Measurements from ENCODE around the gene SPACA7. TPM values are rescaled to one million over a fixed set of nuclear protein-coding genes. Genes with fewer than 3 reads are reported as not detected.

SPACA7 gene
- total and polyA plus RNA-seq, 9 donors = not detected

GRCh38 chr13:112349681-112350080 is 26.5 kb upstream of the SPACA7 start:
- no peak overlapping the region for H3K27ac ChIP-seq (ENCODE audit: low read length)
- no peaks in the 10 kb centered on the region for H3K36me3 ChIP-seq (ENCODE audit: control insufficient read depth, insufficient read depth, low read length)
- peaks cover 41% of the 10 kb centered on the region for H3K27me3 ChIP-seq (ENCODE audit: control insufficient read depth, insufficient read depth, low read length)
- no peaks in the 10 kb centered on the region for H3K9me3 ChIP-seq (replicated peaks; ENCODE audit: control insufficient read depth, low read depth, low read length)
- H3K4me3 ChIP-seq (ENCODE audit: low read length) = no peak overlapping the region
- no peaks in the 10 kb centered on the region for H3K4me1 ChIP-seq (ENCODE audit: control insufficient read depth, insufficient read depth, low read length)
- WGBS (ENCODE audit: insufficient coverage) = 78% methylated on average over 12 of the region's 13 CpGs
- no peak for DNase-seq

DNA sequence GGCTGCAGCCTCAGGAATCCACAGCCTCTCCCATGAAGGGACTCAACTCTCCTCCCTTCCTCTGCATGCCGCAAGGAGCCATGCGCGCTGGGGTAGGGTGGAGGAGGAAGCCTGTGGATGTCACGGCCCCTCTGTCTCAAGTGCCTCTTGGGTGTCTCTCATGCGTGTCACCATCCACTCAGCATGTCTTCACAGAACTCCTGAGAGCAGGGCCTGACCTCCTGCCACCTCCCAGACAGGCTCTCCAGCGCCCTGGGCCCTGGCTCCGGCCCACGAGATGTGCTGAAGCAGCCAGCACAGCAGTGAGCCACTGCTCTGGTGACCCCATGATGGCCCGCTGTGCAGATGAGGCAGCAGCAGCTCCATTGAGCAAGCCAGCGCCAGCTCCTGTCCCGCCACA is 25.9 kb upstream of the SPACA7 start:
- no peak overlapping the region for H3K27ac ChIP-seq (ENCODE audit: low read length)
- 73% methylated on average over 2 of the region's 11 CpGs for WGBS (ENCODE audit: insufficient coverage)
- no peak for DNase-seq

GRCh38 chr13:112351825-112352224 is 24.3 kb upstream of the SPACA7 start:
- H3K4me1 ChIP-seq (ENCODE audit: control insufficient read depth, insufficient read depth, low read length) = no peaks in the 10 kb centered on the region
- no peak overlapping the region for H3K27ac ChIP-seq (ENCODE audit: low read length)
- H3K9me3 ChIP-seq (replicated peaks; ENCODE audit: control insufficient read depth, low read depth, low read length) = no peaks in the 10 kb centered on the region
- no peak overlapping the region for H3K4me3 ChIP-seq (ENCODE audit: low read length)
- DNase-seq = no peak
- H3K36me3 ChIP-seq (ENCODE audit: control insufficient read depth, insufficient read depth, low read length) = no peaks in the 10 kb centered on the region
- H3K27me3 ChIP-seq (ENCODE audit: control insufficient read depth, insufficient read depth, low read length) = peaks cover 23% of the 10 kb centered on the region
- no CpG with 5 or more reads among the region's 8 CpGs for WGBS (ENCODE audit: insufficient coverage)

More for the DNA sequence above, 25.9 kb upstream of the SPACA7 start:
- Histone ChIP-seq H3K27me3 (ENCODE audit: control insufficient read depth, insufficient read depth, low read length) (peaks cover 35% of the 10 kb centered on the region), H3K36me3 (ENCODE audit: control insufficient read depth, insufficient read depth, low read length) (no peaks in the 10 kb centered on the region), H3K4me3 (ENCODE audit: low read length) (no peak overlapping the region), H3K9me3 (replicated peaks; ENCODE audit: control insufficient read depth, low read depth, low read length) (no peaks in the 10 kb centered on the region), H3K4me1 (ENCODE audit: control insufficient read depth, insufficient read depth, low read length) (no peaks in the 10 kb centered on the region)

GRCh38 chr13:112353856-112354255 is 22.3 kb upstream of the SPACA7 start:
- 78% methylated on average over 6 of the region's 11 CpGs for WGBS (ENCODE audit: insufficient coverage)
- H3K36me3 ChIP-seq (ENCODE audit: control insufficient read depth, insufficient read depth, low read length) = no peaks in the 10 kb centered on the region
- peaks cover 9% of the 10 kb centered on the region for H3K27me3 ChIP-seq (ENCODE audit: control insufficient read depth, insufficient read depth, low read length)
- no peak for DNase-seq
- no peaks in the 10 kb centered on the region for H3K4me1 ChIP-seq (ENCODE audit: control insufficient read depth, insufficient read depth, low read length)
- no peak overlapping the region for H3K27ac ChIP-seq (ENCODE audit: low read length)
- H3K4me3 ChIP-seq (ENCODE audit: low read length) = no peak overlapping the region
- no peaks in the 10 kb centered on the region for H3K9me3 ChIP-seq (replicated peaks; ENCODE audit: control insufficient read depth, low read depth, low read length)

- no peaks in the 10 kb centered on the region for H3K4me1 ChIP-seq (ENCODE audit: control insufficient read depth, insufficient read depth, low read length)
- H3K4me3 ChIP-seq (ENCODE audit: low read length) = no peak overlapping the region
- H3K9me3 ChIP-seq (replicated peaks; ENCODE audit: control insufficient read depth, low read depth, low read length) = no peaks in the 10 kb centered on the region
- WGBS (ENCODE audit: insufficient coverage) = 94% methylated on average over 9 of the region's 32 CpGs
- no peak overlapping the region for H3K27ac ChIP-seq (ENCODE audit: low read length)
- no peak for DNase-seq
- H3K27me3 ChIP-seq (ENCODE audit: control insufficient read depth, insufficient read depth, low read length) = peaks cover 3% of the 10 kb centered on the region
- no peaks in the 10 kb centered on the region for H3K36me3 ChIP-seq (ENCODE audit: control insufficient read depth, insufficient read depth, low read length)
Measured at GRCh38 chr13:112354330-112355273, 21.6 kb upstream of the SPACA7 start.

DNA sequence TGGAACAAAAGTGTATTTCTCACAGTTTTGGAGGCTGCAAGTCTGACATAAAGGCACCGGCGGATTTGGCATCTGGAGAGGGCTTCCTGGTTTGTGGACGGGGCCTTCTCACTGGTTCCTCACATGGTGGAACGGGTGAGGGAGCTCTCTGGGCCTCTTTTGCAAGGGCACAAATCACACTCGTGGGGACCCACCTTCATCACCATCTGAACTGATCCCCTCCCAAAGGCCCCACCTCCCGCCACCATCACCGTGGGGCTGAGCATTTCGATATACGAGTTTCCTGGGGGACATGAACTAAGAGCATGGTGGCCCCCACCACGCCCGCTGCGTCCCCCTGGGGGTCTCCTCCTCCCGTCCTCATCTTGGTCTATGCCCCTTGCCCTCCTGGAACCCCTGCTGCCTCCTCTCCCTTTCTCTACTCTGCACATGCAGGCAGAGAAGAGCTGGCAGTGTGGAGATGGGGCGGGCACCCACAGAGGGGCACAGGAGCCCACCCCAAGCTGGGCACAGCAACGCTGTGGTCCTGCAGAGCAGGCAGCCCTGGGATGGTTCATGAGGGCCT is 20.8 kb upstream of the SPACA7 start:
- no peak for DNase-seq
- Histone ChIP-seq H3K27ac (ENCODE audit: low read length) (no peak overlapping the region), H3K27me3 (ENCODE audit: control insufficient read depth, insufficient read depth, low read length) (peaks cover 3% of the 10 kb centered on the region), H3K4me1 (ENCODE audit: control insufficient read depth, insufficient read depth, low read length) (no peaks in the 10 kb centered on the region), H3K4me3 (ENCODE audit: low read length) (no peak overlapping the region), H3K9me3 (replicated peaks; ENCODE audit: control insufficient read depth, low read depth, low read length) (no peaks in the 10 kb centered on the region), H3K36me3 (ENCODE audit: control insufficient read depth, insufficient read depth, low read length) (no peaks in the 10 kb centered on the region)
- 84% methylated on average over 14 of the region's 15 CpGs for WGBS (ENCODE audit: insufficient coverage)

- no peak for DNase-seq
- 92% methylated on average over 11 of the region's 13 CpGs for WGBS (ENCODE audit: insufficient coverage)
- peaks cover 2% of the 10 kb centered on the region for H3K9me3 ChIP-seq (replicated peaks; ENCODE audit: control insufficient read depth, low read depth, low read length)
- H3K4me3 ChIP-seq (ENCODE audit: low read length) = no peak overlapping the region
- no peak overlapping the region for H3K27ac ChIP-seq (ENCODE audit: low read length)
- no peaks in the 10 kb centered on the region for H3K36me3 ChIP-seq (ENCODE audit: control insufficient read depth, insufficient read depth, low read length)
- no peaks in the 10 kb centered on the region for H3K4me1 ChIP-seq (ENCODE audit: control insufficient read depth, insufficient read depth, low read length)
- H3K27me3 ChIP-seq (ENCODE audit: control insufficient read depth, insufficient read depth, low read length) = peaks cover 3% of the 10 kb centered on the region
Measured at GRCh38 chr13:112356190-112356589, 20.0 kb upstream of the SPACA7 start.

GRCh38 chr13:112358156-112358555 is 18.0 kb upstream of the SPACA7 start:
- peaks cover 4% of the 10 kb centered on the region for H3K9me3 ChIP-seq (replicated peaks; ENCODE audit: control insufficient read depth, low read depth, low read length)
- no peak overlapping the region for H3K27ac ChIP-seq (ENCODE audit: low read length)
- no peaks in the 10 kb centered on the region for H3K36me3 ChIP-seq (ENCODE audit: control insufficient read depth, insufficient read depth, low read length)
- DNase-seq = no peak
- H3K4me3 ChIP-seq (ENCODE audit: low read length) = no peak overlapping the region
- H3K4me1 ChIP-seq (ENCODE audit: control insufficient read depth, insufficient read depth, low read length) = no peaks in the 10 kb centered on the region
- peaks cover 3% of the 10 kb centered on the region for H3K27me3 ChIP-seq (ENCODE audit: control insufficient read depth, insufficient read depth, low read length)
- 98% methylated on average over 4 of the region's 4 CpGs for WGBS (ENCODE audit: insufficient coverage)

GRCh38 chr13:112362021-112362420 is 14.1 kb upstream of the SPACA7 start:
- H3K4me1 ChIP-seq (ENCODE audit: control insufficient read depth, insufficient read depth, low read length) = no peaks in the 10 kb centered on the region
- WGBS (ENCODE audit: insufficient coverage) = 87% methylated on average over 3 of the region's 5 CpGs
- no peak for DNase-seq
- H3K27me3 ChIP-seq (ENCODE audit: control insufficient read depth, insufficient read depth, low read length) = peaks cover 4% of the 10 kb centered on the region
- H3K4me3 ChIP-seq (ENCODE audit: low read length) = no peak overlapping the region
- H3K9me3 ChIP-seq (replicated peaks; ENCODE audit: control insufficient read depth, low read depth, low read length) = peaks cover 8% of the 10 kb centered on the region
- H3K27ac ChIP-seq (ENCODE audit: low read length) = no peak overlapping the region
- H3K36me3 ChIP-seq (ENCODE audit: control insufficient read depth, insufficient read depth, low read length) = no peaks in the 10 kb centered on the region

GRCh38 chr13:112363867-112364528 is 12.2 kb upstream of the SPACA7 start:
- Histone ChIP-seq H3K4me1 (ENCODE audit: control insufficient read depth, insufficient read depth, low read length) (no peaks in the 10 kb centered on the region), H3K27ac (ENCODE audit: low read length) (no peak overlapping the region), H3K9me3 (replicated peaks; ENCODE audit: control insufficient read depth, low read depth, low read length) (peaks cover 8% of the 10 kb centered on the region), H3K27me3 (ENCODE audit: control insufficient read depth, insufficient read depth, low read length) (peaks cover 6% of the 10 kb centered on the region), H3K36me3 (ENCODE audit: control insufficient read depth, insufficient read depth, low read length) (no peaks in the 10 kb centered on the region), H3K4me3 (ENCODE audit: low read length) (no peak overlapping the region)
- no peak for DNase-seq
- WGBS (ENCODE audit: insufficient coverage) = 59% methylated on average over 9 of the region's 12 CpGs
